HG03025 (cell line): ENCODE measurements around the gene NRXN2.

Experiments used
- ATAC-seq: cut with Tn5 transposase; IDR thresholded peaks from one replicate; pipeline ENCODE4 v1.9.1; 2021; ENCODE audit warnings: mild to moderate bottlenecking, moderate library complexity; ENCODE audit not compliant: unreplicated experiment, low FRiP score

Gene NRXN2

GRCh38 chr11:64759131-64759721 lies 36.2 kb upstream of the NRXN2 start:
- no peak for ATAC-seq

DNA sequence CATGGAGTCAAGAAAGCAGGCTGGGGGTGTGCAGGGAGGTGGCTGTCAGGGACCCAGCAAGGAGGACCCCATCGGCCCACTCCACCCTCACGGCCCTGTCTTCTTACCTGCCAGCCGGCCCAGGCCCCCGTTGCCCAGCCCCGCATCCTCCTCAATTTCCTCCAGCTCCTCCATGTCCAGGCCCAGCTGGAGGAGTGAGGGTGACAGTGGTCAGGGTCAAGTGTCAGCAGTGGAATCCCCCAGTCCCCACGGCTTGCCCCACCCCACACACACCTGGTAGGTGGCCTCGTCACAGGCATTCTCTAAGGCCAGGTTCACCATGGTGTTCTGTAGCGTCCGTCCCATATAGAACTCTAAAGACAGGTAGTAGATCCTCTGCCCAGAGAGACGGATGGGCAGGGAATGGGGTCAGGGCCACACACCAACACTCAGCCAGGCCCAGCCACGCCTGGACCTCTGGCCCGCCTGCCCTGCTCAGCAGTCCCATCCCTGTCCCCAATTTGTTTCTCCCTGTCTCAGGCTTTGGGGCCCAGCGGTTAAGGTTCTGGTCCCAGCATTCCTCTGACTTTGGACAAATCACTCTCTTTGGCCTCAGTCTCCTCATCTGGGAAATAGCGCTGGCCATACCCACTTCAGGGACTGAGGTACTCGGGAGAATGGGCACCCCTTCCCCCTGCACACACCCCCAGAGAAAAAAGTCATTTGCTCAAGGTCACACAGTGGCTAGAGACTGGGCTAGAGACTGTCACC lies 35.5 kb upstream of the NRXN2 start:
- no peak for ATAC-seq

GRCh38 chr11:64757549-64758329 lies 34.7 kb upstream of the NRXN2 start:
- no peak for ATAC-seq

DNA sequence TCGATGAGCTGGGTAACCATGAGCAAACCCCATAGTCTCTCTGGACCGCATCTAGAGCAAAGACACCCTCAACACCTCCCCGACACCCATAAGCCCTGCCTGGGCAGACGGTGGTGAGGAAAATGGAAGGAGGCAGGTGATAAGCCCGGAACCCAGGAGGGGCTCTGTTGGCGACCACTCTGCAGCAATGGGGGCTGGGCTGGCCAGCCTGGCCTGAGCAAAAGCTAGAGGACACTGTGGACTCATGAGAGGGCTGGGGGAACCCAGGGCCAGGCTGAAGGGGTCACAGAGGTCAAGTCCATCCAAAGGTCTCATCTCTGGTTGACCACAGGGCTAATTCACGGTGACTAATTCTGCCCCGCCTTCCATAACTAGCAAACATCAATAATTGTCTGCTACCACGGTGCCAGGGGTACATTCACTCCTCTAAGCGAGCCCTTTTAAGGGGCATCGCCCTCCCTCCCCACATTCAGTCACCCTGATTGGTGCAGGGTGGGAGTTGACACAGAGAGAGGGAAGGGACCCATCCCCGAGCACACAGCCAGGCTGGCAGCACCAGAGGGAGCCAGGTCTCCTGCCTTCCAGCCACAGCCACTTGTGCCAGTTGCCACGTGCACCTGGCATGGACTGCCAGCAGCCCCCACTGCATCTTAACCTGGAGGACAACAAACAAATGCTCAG lies 32.8 kb upstream of the NRXN2 start:
- ATAC-seq, result no peak

DNA sequence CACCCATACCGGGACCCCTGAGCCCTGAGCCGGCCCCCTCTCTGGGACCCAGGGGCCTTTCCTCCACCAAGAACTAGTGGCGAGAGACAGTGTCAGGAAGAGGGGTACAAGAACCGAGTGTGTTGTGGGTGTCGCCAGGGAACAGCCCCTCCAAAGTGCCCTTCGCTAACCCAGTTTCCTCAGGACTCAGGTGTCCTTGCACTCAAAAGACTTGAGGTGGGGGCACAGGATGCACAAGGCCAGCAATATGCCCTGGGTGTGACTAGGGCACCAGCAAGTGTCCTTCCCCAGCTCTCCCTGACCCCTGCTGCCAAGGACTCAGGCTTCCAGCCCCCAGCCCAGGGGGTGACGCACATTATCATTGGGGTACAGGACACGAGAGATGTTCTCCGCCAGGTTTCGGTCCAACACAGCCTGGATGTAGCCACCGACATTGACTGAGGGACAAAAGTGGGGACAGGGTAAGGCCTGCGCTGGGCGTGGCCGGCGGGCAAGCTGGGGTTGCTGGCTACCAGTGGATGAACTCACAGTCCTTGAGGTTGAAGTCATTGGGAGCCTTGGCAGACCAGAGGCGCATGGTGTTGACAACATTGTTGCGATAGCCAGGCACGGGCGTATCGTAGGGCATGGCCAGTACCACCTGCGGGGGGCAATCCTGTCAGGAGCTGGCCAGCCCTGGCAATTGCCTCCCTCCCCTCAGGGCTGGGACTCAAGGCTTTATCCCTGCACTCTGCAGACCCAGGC lies 32.1 kb upstream of the NRXN2 start:
- ATAC-seq, result no peak

DNA sequence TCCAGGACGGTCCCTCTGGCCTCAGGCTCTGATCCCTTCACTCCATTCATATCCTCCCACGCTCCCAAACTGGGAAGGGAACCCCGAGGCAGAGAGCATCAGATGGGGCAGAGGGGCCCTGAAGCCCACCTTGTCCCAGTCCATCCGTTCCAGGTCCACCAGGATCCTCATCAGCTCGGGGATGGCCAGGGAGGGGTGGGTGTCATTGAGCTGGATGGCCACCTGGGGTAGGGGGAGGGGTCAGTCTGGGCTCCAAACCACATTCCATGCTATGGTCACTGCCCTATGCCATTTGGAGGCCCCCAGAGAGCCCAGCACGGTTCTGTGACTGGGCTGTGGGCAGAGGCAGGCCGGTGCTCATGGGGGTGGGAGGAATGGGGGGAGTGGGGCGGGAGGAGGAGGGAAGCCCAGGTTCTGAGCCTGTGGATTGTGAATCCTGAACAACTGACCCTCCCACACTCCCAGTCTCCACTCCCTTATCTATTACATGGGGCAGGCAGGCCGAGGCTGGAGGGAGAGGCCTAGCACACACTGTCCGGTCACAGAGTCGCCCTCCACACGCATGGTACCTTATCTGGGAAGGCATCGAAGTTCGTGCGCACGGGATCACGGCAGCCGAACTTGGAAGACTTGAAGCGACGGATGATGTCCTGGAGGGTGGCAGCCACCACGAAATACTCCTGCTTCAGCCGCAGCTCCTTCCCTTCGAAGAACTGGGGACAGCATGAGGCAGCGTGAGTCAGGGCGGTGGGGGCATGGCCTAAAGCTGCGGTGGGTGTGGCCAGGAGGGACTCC lies 31.3 kb upstream of the NRXN2 start:
- ATAC-seq, result no peak

- no peak for ATAC-seq
Observed at GRCh38 chr11:64753380-64754123, 30.6 kb upstream of the NRXN2 start.

DNA sequence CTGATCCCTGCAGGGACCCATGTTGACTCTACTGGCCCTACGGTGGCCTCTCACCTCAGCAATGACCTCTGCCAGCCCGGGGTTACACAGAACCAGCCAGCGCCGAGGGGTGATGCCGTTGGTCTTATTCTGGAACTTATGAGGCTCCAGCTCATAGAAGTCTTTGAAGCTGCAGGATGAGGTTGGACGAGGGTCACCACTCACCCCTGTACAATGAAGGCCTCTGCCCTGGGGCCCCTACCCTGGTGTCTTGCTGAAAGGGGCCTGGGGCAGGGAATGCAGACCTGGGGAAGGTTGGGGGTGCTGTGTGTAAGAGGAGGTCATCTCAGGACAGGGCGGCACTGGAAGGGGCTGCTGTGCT lies 30.0 kb upstream of the NRXN2 start:
- ATAC-seq, result no peak

DNA sequence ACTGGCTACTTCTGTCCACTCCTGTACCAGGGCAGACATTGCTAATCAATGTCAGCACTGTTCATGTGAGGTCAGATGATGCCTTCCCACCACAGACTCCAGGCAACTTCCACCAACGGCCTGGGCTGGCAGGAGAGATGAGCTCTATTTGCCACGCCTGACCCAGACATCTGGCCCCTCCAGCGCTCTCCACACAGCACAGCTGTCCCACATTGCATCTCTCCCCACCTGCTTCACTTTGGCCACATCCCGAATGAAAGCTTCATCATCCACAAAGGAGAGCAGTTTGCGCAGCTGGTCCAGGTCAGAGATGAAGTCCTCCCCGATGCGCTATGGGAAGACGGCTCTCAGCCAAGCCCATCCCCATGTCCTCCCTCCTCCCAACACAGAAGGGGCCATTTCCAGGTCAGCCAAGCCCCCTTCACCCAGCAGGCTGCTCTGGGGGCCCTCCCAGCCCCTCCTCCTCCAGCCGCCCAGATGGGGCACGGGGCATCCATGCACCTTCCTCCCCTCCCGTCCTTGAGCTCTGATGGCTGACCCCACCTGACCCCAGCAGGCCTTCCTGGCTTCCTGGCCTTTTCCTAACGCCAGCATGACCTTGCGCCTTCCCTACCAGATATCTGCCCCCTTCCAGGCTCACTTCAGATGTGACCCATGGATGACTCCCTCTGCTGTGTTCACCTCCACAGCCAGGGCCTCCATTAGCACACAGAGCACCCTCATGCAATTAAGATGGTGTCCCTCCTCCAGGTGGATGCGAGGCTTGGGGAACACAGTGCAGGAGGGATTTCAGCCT lies 29.4 kb upstream of the NRXN2 start:
- ATAC-seq, result no peak

DNA sequence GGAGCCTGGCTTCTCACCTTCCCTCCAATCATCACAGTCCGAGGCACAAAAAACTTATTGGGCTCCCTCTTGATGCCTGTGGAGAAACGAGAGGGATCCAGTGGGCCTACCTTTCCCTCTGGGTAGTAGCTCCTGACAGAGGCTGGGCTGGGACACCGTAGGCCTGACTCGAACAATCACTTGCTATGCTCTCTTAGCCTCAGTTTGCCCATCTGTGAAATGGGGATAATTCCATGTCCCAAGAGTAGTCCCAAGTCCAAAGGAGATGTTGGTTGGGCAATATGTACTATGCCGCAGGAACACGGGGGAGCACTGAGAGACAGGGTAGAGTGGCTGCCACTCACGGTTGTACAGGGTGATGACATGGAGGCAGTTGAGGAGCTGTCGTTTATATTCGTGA lies 28.6 kb upstream of the NRXN2 start:
- ATAC-seq, result no peak

GRCh38 chr11:64751136-64751535 lies 28.1 kb upstream of the NRXN2 start:
- no peak for ATAC-seq

DNA sequence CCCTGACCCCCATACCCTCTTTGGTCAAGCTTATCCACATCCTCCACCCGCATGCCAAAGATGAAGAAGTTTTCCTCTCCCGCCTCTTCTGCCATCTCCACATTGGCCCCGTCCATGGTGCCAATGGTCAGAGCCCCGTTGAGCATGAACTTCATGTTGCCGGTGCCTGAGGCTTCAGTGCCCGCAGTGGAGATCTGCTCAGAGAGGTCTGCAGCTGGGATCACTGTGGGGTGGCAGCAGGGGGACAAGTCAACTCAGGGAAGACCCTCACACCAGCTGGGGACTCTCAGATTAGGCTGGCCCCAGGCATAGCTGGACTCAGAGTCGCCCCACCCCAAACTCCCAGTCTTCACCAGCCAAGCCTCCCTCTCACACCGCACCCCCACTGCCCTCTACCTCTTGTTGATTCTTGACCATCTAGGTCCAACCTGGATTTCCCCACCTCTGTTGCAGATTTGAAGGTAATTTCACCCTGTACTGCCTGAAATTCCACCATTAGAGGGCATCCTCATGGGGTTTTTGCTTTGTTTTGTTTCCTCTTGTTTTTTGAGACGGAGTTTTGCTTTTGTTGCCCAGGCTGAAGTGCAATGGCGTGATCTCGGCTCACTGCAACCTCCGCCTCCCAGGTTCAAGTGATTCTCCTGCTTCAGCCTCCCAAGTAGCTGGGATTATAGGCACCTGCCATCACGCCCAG lies 27.5 kb upstream of the NRXN2 start:
- ATAC-seq, result no peak

GRCh38 chr11:64747961-64748665 lies 25.1 kb upstream of the NRXN2 start:
- no peak for ATAC-seq

DNA sequence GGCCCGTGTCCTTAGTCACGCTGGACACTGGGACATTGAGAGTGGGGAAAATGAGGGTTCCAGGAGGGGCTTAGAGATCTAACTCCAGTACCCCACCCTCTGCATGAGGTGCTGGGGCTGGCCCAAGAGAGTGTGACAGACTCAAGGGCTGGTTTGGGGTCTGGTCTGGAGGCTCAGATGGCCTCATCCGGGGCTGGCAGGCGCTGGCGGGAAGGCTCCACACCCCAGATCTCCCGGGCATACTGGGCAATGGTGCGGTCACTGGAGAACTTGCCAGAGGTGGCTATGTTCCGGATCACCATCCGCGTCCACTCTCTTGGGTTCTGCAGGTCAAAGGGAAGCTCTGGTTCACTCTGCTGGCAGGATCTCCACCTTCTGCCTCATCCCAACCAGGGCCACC lies 23.5 kb upstream of the NRXN2 start:
- no peak for ATAC-seq

DNA sequence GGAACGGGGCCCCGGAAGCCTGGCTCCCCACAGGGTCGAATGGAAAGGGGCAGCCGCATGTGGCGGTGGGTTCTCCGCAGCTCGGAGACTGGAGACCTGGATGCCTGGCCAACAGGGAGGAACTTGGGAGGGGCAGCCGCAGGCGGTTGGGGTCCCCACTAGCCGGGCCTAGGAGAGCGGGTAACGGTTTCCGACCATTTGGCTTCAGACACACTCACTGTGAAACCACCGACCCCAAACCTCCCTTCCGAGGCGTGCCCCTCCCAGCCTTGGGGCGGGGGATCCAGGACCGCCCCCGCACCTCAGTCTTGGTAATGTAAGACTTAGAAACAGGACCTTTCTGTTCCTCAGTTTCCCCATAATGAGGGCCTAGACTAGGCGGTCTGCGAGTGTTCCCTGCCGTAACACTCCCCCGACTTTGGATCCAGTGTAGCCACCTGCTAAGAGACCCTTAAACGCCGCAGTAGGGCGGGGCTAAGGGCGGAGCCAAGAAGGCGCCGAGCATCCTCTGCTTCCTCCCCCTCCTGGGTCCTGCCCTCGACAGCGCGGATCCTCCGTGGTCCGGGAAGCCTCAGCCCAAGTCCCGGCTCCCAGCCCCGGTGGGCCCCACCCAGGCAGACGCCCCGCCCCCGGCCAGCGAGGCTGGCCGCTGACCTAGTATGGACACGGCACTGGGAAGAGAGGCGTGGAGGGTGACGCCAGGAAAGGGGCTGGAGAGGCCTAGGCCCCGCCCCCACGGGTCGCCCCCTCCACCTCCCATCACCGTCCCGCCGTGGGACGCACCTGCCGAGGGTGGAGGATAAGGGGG lies 22.7 kb upstream of the NRXN2 start:
- ATAC-seq, result no peak

DNA sequence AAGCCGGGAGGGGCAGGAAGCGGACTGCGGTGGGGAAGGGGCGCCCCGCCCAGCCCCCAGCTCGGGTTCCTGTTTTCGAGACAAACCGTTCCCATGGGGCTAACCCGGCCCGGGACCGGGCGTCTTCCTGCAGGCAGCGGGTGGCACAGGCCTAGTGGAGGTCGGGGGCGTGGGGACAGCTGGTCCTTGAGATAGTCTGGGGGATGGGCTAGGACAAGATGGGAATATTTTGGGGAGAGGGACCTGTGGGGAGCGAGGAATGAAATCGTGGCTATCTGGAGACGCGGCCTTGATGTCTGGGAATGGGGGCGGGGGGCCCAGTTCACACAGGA lies 22.2 kb upstream of the NRXN2 start:
- no peak for ATAC-seq
